HG02623 (cell line): ENCODE data around the gene SYNPR.

Source experiments
- ATAC-seq: cut with Tn5 transposase; IDR thresholded peaks from one replicate; pipeline ENCODE4 v1.9.1; 2021; ENCODE audit warnings: moderate library complexity; ENCODE audit not compliant: unreplicated experiment

The SYNPR gene

GRCh38 chr3:63467392-63467791 lies 189.3 kb downstream of the SYNPR start:
- ATAC-seq, result no peak

GRCh38 chr3:63470745-63471144 lies 192.6 kb downstream of the SYNPR start:
- no peak for ATAC-seq

- ATAC-seq, result no peak
These were observed 193.7 kb downstream of the SYNPR start for GRCh38 chr3:63471781-63472180.

GRCh38 chr3:63473641-63474166 lies 195.6 kb downstream of the SYNPR start:
- no peak for ATAC-seq

- ATAC-seq, result no peak
These were observed 196.9 kb downstream of the SYNPR start for GRCh38 chr3:63474828-63475518.

GRCh38 chr3:63477494-63478129 lies 199.5 kb downstream of the SYNPR start:
- no peak for ATAC-seq

- no peak for ATAC-seq
These were observed 201.0 kb downstream of the SYNPR start for GRCh38 chr3:63478990-63479660.

- no peak for ATAC-seq
These were observed 201.5 kb downstream of the SYNPR start for GRCh38 chr3:63479661-63480035.

- ATAC-seq, result no peak
These were observed 203.5 kb downstream of the SYNPR start for GRCh38 chr3:63481627-63482026.

GRCh38 chr3:63482341-63482740 lies 204.2 kb downstream of the SYNPR start:
- ATAC-seq, result no peak

- no peak for ATAC-seq
These were observed 214.4 kb downstream of the SYNPR start for GRCh38 chr3:63492464-63492863.

- ATAC-seq, result no peak
These were observed 215.0 kb downstream of the SYNPR start for GRCh38 chr3:63493101-63493500.

GRCh38 chr3:63494646-63495045 lies 216.5 kb downstream of the SYNPR start:
- no peak for ATAC-seq

GRCh38 chr3:63497641-63498040 lies 219.5 kb downstream of the SYNPR start:
- no peak for ATAC-seq

GRCh38 chr3:63500196-63500595 lies 222.1 kb downstream of the SYNPR start:
- ATAC-seq, result no peak

GRCh38 chr3:63508305-63508704 lies 230.2 kb downstream of the SYNPR start:
- ATAC-seq, result no peak

GRCh38 chr3:63508771-63509170 lies 230.7 kb downstream of the SYNPR start:
- no peak for ATAC-seq

- no peak for ATAC-seq
These were observed 235.7 kb downstream of the SYNPR start for GRCh38 chr3:63513791-63514190.

- no peak for ATAC-seq
These were observed 236.6 kb downstream of the SYNPR start for GRCh38 chr3:63514678-63515077.

- ATAC-seq, result no peak
These were observed 241.3 kb downstream of the SYNPR start for GRCh38 chr3:63519426-63519825.

- no peak for ATAC-seq
These were observed 243.5 kb downstream of the SYNPR start for GRCh38 chr3:63521657-63522056.

- no peak for ATAC-seq
These were observed 245.0 kb downstream of the SYNPR start for GRCh38 chr3:63523100-63523499.
